ENCODE data around the gene CNIH3. TPM values are rescaled to one million over a fixed set of nuclear protein-coding genes. Genes with fewer than 3 reads are reported as not detected.

CNIH3 gene
- total RNA-seq, 1 donor: 3.6 TPM

DNA sequence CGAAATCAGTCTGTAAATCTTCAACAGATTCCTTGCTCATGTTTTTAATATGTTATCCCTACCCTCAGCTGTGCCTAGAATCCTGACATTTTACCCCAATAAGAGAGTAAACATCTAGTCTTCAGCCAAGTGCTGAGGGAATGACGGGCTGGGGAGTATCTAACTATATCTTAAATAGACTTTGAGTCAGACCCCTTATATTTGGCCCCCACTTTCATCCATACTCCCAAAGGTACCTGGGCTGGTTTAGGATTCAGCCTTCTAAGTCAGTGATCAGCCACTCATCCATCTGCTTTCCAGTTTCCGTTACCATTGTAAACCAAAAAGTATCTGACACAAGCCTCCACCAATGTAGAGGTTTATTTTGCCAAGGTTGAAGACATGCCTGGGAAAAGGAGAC is 36.1 kb upstream of the CNIH3 start:
- peaks cover 6% of the 10 kb centered on the region for H3K4me1 ChIP-seq (ENCODE audit: insufficient read depth, low read length)
- H3K9me3 ChIP-seq (ENCODE audit: low read depth, low read length): no peaks in the 10 kb centered on the region
- no peaks in the 10 kb centered on the region for H3K79me2 ChIP-seq (ENCODE audit: insufficient read depth, low read length)
- no peak for DNase-seq (ENCODE audit: insufficient read length, low spot score, missing footprints)
- peak overlapping the region; percentile 31 for H3K4me2 ChIP-seq (ENCODE audit: insufficient read depth, low read length)
- TF ChIP-seq, protein P1, sequence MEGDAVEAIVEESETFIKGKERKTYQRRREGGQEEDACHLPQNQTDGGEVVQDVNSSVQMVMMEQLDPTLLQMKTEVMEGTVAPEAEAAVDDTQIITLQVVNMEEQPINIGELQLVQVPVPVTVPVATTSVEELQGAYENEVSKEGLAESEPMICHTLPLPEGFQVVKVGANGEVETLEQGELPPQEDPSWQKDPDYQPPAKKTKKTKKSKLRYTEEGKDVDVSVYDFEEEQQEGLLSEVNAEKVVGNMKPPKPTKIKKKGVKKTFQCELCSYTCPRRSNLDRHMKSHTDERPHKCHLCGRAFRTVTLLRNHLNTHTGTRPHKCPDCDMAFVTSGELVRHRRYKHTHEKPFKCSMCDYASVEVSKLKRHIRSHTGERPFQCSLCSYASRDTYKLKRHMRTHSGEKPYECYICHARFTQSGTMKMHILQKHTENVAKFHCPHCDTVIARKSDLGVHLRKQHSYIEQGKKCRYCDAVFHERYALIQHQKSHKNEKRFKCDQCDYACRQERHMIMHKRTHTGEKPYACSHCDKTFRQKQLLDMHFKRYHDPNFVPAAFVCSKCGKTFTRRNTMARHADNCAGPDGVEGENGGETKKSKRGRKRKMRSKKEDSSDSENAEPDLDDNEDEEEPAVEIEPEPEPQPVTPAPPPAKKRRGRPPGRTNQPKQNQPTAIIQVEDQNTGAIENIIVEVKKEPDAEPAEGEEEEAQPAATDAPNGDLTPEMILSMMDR (IDR thresholded peaks at IDR 0.05; ENCODE audit: extremely low read depth, low read depth, low read length): no peak
- no peaks in the 10 kb centered on the region for H3K27me3 ChIP-seq (ENCODE audit: insufficient read depth, low read length)
- H3K36me3 ChIP-seq (ENCODE audit: insufficient read depth, low read length): no peaks in the 10 kb centered on the region
- H3K27ac ChIP-seq (ENCODE audit: low read depth, low read length): no peak overlapping the region
- no peak overlapping the region for H3K4me3 ChIP-seq (ENCODE audit: insufficient read depth, low read length)
- H2AFZ ChIP-seq (ENCODE audit: low read length): peak overlapping the region; percentile 76
- no peaks in the 10 kb centered on the region for H4K20me1 ChIP-seq (ENCODE audit: insufficient read depth, low read length)

DNA sequence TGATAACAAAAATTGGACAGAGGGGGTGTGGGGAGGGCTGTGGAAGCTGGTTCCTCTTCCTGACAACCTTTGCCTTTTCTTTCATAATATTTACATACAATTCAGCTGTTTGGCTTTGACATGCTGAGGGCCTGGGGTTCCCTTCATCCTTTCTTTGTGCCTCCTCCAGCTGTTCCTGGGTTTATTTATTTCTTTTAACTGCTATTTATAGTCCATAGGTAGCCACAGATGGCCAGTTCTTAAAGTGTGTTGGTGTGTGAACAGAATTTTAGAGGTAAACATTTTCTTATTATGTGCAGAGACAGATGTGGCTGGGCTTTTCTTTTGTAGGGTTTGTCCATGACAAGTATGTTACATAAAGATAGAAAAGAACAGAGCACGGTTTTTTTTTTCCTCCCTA is 34.1 kb upstream of the CNIH3 start:
- H3K27me3 ChIP-seq (ENCODE audit: insufficient read depth, low read length): no peaks in the 10 kb centered on the region
- H4K20me1 ChIP-seq (ENCODE audit: insufficient read depth, low read length): no peaks in the 10 kb centered on the region
- H2AFZ ChIP-seq (ENCODE audit: low read length): no peak overlapping the region
- H3K4me1 ChIP-seq (ENCODE audit: insufficient read depth, low read length): peaks cover 6% of the 10 kb centered on the region
- H3K9me3 ChIP-seq (ENCODE audit: low read depth, low read length): no peaks in the 10 kb centered on the region
- H3K79me2 ChIP-seq (ENCODE audit: insufficient read depth, low read length): no peaks in the 10 kb centered on the region
- no peak for DNase-seq (ENCODE audit: insufficient read length, low spot score, missing footprints)
- TF ChIP-seq, protein P1 (IDR thresholded peaks at IDR 0.05; ENCODE audit: extremely low read depth, low read depth, low read length): no peak
- H3K4me2 ChIP-seq (ENCODE audit: insufficient read depth, low read length): no peak overlapping the region
- H3K4me3 ChIP-seq (ENCODE audit: insufficient read depth, low read length): no peak overlapping the region
- no peak overlapping the region for H3K27ac ChIP-seq (ENCODE audit: low read depth, low read length)
- no peaks in the 10 kb centered on the region for H3K36me3 ChIP-seq (ENCODE audit: insufficient read depth, low read length)

DNA sequence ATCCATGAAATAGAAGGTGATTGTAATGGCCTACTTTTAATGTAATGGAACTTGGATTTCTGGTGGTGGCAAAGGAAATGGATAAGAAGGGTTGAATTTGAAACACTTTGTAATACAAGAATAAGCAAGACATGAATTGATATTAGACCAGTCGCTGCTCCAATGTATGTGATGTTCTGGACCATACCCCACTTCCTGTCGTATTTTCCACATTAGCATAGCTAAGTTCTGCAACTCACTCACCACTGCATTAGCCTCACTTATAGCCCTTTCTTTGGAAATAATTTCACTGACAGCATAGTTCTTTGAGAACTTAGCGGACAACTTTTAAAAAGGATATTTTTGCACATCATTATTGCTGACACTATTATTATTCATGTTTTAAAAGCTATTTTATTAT is 32.3 kb upstream of the CNIH3 start:
- Histone ChIP-seq H3K9me3 (ENCODE audit: low read depth, low read length) (no peaks in the 10 kb centered on the region), H3K4me1 (ENCODE audit: insufficient read depth, low read length) (peaks cover 7% of the 10 kb centered on the region), H3K4me2 (ENCODE audit: insufficient read depth, low read length) (no peak overlapping the region), H3K4me3 (ENCODE audit: insufficient read depth, low read length) (no peak overlapping the region), H3K27ac (ENCODE audit: low read depth, low read length) (no peak overlapping the region), H3K36me3 (ENCODE audit: insufficient read depth, low read length) (no peaks in the 10 kb centered on the region), H3K79me2 (ENCODE audit: insufficient read depth, low read length) (no peaks in the 10 kb centered on the region), H3K27me3 (ENCODE audit: insufficient read depth, low read length) (no peaks in the 10 kb centered on the region), H4K20me1 (ENCODE audit: insufficient read depth, low read length) (no peaks in the 10 kb centered on the region), H2AFZ (ENCODE audit: low read length) (no peak overlapping the region)
- TF ChIP-seq, protein P1 (IDR thresholded peaks at IDR 0.05; ENCODE audit: extremely low read depth, low read depth, low read length): no peak
- no peak for DNase-seq (ENCODE audit: insufficient read length, low spot score, missing footprints)

DNA sequence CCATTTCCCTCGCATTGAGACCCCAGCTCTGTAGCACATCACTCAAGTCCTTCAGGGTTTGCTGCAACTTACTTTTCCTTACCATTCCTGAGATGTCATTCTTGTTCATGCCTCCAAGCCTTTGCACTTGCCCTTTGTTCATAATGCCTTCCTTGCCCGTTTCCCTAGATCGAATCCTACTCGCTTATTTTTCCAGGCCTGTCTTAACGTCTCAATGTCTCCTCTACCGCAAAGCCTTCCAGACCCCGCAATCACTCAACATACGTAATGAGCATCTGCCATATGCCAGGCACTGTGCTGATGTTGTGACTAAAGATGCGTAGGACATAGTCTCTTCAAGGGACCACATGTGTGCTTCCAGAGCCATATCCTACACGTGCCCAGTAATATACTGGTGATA is 31.1 kb upstream of the CNIH3 start:
- TF ChIP-seq, protein P1 (IDR thresholded peaks at IDR 0.05; ENCODE audit: extremely low read depth, low read depth, low read length): no peak
- no peak for DNase-seq (ENCODE audit: insufficient read length, low spot score, missing footprints)
- Histone ChIP-seq H3K79me2 (ENCODE audit: insufficient read depth, low read length) (no peaks in the 10 kb centered on the region), H2AFZ (ENCODE audit: low read length) (no peak overlapping the region), H3K27me3 (ENCODE audit: insufficient read depth, low read length) (no peaks in the 10 kb centered on the region), H3K36me3 (ENCODE audit: insufficient read depth, low read length) (no peaks in the 10 kb centered on the region), H3K27ac (ENCODE audit: low read depth, low read length) (no peak overlapping the region), H3K9me3 (ENCODE audit: low read depth, low read length) (no peaks in the 10 kb centered on the region), H4K20me1 (ENCODE audit: insufficient read depth, low read length) (no peaks in the 10 kb centered on the region), H3K4me1 (ENCODE audit: insufficient read depth, low read length) (peaks cover 4% of the 10 kb centered on the region), H3K4me2 (ENCODE audit: insufficient read depth, low read length) (no peak overlapping the region), H3K4me3 (ENCODE audit: insufficient read depth, low read length) (no peak overlapping the region)
